ENCODE data around the gene SH3YL1.

The SH3YL1 gene

DNA sequence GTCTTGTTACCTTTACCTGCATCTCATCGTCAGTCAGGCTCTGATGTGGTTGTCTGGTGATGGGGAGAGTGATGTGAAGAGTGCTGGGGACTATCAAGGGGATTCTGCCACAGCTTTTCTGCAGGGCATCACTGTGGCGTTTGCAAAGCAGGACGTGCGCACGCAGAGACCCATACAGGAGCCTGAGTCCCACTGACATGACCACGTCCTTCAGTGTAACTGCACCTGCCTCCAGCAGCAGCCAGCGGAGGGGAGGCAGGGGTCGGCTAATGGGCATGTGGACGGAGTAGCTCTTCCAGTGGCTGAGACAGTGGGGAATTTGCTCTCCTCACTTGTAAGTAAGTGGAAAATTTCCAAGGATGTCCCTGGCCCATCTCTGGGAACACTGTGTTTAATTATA, 17.5 kb upstream of the SH3YL1 start:
- DNase-seq (ENCODE audit: low spot score): no peak

DNA sequence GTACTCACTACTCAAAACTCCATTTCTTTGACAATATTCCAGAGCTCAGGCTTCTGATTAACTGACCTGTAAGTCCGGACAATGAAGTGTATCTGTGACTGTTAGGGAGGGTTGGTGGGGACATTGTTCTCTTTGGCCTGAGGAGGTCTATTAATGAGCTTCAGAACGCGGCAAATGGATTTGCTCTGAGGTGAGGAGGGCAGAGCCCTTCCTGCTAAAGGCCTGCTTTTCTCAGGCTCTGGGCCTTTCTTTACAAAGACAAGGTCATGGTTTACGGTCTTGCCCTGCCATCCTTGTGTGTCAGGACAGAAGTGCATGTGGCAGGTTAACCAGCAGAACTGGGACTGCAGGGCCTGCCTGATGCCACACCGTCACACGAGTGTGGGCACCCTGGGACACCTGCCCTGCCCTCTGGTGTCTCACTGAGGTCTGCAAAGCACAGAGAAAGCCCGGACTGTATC, 16.8 kb upstream of the SH3YL1 start:
- no peak for DNase-seq (ENCODE audit: low spot score)

DNA sequence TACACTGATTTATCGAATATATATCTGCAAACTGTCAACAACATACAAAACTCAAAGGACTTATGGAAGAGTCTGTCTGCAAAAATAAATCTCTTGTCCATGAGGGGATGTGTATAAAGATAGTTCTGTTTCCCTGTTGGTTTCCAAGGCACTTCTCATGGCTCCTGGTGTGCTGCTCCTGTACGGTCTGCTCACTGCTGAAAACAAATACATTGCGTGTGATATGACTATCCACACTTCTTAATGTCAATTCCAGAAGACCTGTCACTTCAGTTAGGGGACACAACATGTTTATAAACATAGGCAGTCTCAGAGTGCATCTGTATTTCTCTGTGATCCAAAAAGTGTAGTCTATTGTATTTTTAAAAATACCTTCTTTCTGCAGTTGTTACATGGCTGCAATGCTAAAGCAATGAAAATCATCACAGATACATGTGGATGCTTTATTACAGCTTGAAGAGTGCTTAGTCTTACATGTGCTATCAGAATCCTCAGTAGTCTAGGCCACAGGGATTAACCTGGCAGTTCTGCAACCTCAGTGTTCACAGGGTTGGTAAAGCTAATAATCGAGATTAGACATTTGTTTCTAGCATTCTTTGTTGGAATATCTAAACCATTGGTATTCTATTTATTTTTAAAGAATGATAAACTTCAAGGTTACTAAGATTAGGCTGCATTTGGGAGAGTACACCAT, 16.3 kb upstream of the SH3YL1 start:
- no peak for DNase-seq (ENCODE audit: low spot score)

DNA sequence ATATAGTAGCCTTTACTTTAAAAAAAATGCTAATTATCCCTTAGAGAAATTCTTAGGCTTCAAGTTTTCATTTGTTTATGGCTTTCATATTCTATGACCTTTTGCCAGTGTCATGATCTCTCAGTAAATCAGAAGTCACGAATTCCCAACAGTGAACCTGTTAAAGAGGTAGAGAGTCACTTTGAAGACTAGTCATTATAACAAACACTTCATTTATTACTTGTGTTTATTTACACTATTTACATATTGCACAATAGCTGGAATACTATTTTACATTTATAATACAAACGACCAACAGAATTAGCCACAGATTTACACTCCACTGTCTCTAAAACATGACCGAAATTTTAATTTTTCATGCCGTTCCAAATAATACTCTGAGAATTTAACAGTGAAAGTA, 15.5 kb upstream of the SH3YL1 start:
- no peak for DNase-seq (ENCODE audit: low spot score)

DNA sequence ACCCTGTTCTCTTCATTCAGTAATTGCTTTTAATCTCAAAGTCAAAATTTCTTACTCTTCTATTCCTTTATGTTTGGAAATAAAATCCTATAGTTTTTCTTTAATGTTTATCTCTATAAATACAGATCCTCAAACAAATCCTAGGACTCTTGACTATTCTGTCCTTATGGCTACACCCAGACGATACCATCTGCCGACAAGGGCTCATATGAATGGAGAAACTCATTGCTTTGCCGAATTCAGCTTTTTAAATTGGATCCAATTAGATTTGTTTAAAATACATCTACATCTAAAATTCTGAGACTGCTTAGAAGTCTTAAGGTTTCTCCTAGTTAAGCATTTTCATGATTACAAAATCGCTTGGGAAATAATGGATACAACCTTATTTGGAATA, 15.1 kb upstream of the SH3YL1 start:
- DNase-seq (ENCODE audit: low spot score): no peak

DNA sequence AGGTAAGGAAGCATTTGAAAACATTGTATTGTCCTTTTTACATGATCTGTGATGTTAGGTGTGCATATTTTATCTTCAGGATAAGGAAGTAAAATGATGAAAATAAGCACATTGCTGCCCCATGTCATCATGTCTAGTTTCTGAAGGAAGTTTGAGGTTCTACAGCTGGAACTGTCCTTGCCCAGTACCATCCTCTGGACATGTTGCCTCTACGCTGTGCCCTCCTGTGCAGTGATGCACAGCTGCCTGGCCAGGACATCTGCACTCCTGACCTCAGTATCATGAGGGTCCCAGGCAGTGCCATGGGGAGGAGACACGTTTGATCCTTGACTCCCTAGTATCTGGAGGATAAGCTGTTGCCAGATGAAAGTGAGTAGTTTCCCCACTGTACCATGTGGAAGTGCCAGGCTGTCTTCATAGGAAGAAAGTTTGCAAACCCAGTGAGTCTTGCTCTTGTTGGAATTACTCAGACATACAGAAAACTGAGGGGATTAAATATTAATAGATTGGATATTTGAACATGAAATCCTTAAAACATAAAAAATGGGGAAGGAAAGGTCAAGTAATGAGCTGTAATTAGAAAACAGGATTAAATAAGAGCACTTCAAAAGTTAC, 14.6 kb upstream of the SH3YL1 start:
- DNase-seq (ENCODE audit: low spot score): no peak

DNA sequence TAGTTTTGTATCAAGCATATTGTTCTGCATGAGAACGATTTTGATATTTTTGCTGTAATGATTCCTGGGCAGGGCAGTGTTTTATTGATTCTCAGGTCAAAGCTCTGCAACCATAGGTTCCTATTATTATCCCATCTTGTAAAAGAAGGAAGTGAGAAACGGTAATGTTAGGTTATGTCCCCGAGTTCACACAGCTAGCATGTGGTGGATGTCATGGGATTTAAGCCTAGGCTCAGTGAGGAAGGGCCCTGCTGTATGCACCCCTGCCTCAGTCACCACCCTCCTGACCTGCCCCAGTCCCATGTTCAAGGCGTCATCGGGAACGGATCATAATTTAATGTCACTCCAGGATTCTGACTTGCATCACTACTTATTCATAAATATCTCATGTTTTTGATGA, 11.6 kb upstream of the SH3YL1 start:
- no peak for DNase-seq (ENCODE audit: low spot score)

DNA sequence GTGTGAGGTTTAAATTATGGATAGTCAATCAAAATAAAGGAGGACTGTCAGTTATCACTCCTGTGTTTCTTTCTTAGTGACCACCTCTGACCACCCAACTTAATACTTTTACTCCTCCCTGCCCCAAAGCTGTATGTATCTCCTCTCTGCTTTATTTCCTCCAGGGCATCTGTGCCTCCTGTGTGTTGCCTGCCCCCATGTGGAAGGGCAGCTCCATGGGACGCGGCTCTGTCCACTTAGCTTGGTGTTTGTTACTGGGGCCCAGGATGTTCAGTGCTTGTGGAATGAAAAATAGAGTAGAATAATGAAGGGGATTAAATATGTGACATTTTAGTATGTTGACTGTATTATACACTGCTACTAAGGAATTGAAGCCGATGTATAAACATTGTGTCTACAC, 10.7 kb upstream of the SH3YL1 start:
- DNase-seq (ENCODE audit: low spot score): no peak

DNA sequence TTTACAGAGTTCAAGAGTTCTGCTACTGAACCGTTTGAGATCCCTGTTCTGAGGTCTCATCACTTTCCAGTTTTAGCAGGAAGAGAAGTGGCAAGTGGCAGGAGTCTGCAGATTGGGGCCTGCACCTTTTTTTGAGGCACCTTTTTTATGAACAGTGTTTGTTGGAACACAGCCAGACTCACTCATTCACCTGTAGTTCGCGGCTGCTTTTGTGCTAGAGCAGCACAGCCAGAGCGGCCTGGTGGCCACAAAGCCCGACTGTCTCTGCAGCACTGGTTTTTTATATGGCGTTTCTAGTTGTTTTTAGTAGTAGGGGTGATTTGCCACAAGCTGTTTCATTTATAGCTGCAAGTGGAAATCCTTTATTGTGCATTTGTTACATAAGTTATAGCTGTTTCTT, 9.5 kb upstream of the SH3YL1 start:
- no peak for DNase-seq (ENCODE audit: low spot score)

DNA sequence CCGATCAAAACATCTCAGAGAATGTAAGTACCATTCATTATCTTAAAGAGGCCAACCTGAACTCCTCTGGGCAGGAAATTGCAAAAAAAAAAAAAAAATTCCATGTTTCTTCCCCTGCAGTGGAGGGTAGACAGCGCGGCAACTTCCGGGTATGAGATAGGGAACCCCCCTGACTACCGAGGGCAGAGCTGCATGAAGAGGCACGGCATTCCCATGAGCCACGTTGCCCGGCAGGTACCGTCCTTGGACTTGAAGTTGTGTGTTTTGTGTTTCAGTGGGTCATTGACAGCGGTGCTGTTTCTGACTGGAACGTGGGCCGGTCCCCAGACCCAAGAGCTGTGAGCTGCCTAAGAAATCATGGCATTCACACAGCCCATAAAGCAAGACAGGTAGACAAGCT, 8.1 kb upstream of the SH3YL1 start:
- no peak for DNase-seq (ENCODE audit: low spot score)

DNA sequence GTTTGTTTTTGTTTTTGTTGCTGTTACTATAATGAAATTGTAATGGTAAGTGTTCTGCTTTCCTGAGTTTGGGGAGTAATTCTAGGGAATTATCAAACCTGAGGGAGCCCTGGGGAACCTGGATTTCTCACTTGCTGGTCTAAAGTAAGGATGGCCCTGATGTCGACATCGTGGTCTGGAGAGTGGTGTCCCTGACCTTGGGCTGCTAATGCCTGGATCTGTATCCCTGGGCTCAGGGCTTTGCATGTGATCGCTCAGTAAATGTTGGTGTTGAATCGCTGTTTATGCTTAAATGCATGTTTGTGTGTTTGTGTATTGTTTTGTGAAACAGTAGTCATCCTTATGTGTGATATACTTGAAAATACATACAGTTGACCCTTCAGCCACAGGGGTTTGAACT, 7.0 kb upstream of the SH3YL1 start:
- DNase-seq (ENCODE audit: low spot score): no peak

DNA sequence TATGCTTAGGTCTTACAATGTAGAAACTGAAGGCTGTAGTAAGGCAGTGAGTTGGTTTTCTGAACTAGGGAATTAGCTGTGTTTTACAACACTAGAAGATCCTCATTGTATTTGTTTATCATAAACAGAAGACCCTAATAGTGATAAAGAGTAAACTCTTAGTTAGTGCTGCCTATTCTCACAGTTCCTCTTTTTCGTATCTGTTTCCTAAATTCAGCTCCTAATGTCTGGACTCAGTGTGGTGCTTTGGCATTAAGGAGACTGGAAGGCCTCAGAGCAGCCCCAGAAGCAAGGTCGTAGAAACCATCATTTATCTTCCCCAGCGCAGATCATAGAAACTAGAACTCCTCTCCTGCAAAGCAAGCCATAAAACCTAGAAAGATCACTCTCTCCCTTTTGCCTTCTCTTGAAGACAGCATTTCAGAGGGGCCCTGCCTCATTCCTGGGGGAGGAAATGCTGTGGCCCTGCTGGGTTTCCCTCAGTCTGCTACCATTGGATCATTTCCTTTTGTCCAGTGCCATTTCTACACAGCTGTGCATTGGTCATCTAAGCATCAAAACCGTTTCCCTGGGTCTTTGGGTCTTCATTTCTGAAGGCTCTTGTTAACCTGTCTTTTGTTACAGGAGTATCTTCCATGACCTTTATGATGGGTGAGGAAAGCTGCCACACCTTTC, 5.7 kb upstream of the SH3YL1 start:
- DNase-seq (ENCODE audit: low spot score): no peak

DNA sequence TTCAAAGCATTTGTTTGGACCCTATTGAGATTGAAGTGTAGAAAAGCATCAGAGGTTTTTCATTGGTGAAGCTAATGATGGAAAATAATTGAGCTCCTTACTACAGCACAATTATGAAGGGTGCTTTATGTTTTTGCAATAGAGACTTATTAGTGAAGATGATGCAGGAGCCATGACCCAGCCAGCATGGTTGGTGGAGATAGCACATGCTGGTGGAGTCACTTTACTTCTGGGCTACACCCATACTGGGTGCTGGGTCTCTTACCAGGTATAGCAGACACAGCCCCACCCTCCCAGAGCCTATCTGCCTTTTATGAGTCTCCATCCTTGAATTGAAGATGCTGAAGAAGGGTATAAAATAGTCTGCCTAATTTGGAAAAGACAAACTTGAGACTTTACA, 4.5 kb upstream of the SH3YL1 start:
- DNase-seq (ENCODE audit: low spot score): no peak

DNA sequence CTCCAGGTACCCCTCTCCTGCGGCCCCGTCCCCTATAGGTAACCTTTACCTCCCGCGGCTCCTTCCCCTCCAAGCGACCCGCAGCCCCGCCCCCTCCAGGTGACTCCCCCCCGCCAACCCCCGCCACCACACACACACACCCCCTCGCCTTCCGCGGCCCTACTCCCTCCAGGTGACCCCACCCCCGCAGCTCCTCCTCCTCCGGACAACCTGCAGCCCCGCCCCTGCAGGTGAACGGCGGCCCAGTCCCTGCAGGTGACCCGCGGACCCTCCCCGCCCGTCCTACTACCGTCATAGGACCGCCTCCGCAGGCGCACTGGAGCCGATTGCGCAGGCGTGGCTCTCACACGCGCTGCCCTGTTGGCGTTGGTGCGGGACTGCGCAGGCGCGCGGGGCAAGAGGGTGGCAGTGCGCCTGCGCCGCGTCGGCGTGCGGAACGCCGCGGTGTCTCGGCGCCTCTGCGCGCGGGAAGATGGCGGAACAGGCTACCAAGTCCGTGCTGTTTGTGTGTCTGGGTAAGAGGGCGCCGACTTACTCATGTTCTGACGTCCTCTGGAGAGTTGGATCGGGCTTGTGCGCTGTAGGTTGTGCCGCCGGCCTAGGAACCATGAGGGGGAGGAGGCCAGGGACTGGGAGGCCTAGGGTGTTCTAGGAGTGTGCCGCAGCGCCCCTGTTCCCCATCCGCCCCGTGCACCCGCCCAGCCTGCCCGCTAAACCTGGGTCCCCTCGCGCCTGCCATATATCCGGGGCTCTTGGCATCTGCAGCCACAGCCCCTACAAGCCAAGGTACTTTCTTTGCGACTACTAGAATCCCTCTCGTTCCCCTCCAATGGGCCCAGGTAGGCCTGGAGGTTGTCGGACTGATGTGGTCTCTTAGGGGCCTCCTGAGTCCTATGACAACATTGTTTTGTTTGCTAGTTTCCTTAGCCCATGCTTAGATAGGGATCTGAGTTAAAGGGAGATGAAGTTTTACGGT, 949 bp upstream of the SH3YL1 start, which contains the start of gene ACP1:
Gene ACP1, plus strand, starts transcription at position 455 of the 976 bp plus-strand sequence. Its CDS starts 18 bp downstream, at position 473.
- peak; percentile 89 for DNase-seq (ENCODE audit: low spot score)

DNA sequence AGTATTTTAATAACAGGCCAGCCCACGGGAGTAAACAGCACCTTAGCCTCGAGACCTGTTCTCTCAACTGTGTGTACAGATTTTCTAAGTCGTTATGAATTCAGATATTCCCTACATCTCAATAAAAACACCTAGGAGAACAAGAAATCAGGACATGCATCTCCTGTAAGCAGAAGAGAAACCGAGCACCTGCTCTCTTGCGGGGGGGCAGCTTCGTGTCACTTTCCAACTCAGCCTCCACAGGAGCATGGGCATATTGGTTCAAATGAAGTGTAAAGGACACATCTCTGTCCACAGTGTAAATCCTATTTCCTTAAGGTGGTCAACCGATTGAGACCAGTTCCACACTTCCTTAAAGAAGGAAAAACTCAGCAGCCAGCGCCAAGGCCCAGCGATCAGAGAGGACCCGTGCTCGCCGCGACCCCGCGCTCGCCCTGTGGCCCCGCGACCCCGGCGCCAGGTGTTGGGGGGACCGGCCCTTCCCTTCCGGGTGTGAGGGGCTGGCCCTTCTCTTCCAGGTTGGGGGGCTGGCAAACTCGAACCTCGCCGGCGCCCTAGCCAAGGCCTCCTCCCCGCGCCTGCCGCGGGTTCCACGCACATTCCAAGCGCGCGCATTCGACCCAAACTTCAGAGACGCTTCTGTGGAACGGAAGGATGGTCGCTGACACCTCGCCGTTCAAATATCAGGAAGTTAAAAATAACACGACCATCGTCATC, 652 bp downstream of the SH3YL1 start:
- no peak for DNase-seq (ENCODE audit: low spot score)

DNA sequence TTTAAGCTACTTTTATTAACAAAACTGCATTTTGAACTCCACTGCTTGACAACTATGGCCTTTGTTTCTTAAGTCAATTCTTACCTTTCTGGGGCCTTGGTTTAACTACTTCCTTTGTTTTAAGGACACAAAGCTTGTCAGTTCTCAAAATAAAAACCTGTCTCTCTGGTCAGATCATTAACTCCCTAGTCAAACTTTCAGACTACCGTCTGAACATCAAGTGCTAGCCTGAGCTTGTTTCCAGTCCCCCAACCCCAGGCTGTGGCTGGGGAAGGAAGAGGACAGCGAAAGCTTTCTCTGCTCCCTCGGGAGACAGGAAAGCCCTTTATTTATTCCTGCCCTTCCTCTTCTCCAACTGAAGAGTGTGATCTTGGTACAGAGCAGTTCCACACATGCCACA, 1.7 kb downstream of the SH3YL1 start:
- no peak for DNase-seq (ENCODE audit: low spot score)

DNA sequence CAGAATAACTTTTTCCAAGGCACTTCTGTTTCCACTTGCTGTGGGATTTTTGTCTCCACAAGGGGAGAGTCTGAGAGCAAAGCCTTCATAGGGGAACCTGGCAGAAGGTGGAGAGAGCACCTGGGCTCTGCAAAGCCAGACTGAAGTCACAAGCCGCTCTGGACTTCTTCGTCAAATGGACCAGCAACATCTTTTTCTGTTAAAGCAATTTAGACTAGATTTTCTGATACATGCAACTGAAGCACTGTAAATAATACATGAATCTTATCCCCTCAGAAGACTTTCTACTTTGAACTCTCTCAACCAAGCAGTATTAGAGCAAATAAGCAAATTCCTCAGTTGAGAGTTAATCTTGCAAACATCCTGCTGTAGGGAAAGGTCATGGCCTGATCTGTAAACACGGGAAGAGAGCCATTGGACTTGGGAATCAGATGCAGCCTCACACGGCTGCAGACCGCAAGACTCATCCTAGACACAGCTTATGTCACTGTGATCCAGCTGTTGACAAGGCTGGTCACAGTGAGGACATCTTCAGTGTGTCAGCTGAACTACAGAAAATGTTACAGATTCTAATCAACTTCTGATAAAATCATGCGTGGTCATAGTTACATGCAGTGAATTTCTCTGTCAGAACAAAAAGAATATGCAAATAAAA, 3.2 kb downstream of the SH3YL1 start:
- no peak for DNase-seq (ENCODE audit: low spot score)

DNA sequence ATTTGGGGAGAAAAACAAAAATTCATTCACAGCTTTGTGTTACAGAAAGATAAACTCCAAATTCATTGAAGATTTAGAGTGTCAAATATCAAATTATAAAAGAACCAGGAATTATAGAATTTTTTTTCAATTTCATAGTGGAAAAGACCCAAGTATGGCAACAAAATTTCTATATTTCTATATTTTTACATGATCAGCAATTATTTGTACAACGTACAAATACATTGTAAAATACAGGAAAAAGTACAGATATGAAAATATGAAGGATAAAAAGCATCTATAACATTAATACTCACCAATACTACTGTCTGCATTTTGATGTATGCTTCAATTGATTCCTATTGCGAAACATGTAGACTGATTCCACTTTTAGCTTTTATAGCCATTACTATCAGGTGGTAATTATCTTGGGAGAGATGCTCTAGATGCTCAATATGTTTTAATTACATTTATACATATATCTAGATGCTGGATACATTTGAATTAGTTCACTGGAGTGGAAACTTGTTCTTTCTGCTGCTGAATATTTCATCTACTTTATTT, 4.0 kb downstream of the SH3YL1 start:
- no peak for DNase-seq (ENCODE audit: low spot score)

DNA sequence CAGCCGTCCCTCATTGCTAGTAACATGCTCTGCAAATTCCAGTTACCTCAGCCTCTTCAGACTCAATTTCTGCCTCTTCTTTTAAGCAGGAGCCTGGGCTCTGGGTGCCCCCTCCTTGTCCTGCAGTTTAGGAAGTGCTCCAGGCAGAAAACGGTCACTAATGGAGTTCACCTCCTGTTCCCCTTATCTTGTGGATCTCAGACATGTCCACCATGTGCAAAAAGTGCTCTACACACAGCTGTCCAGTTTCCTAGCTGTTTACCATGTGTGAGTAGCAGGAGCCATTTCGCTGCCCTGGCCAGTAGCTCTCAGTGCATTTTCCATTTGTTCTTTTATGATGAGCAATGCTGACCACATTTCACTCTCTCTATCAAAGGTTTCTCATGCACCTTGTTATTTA, 4.9 kb downstream of the SH3YL1 start:
- DNase-seq (ENCODE audit: low spot score): no peak

DNA sequence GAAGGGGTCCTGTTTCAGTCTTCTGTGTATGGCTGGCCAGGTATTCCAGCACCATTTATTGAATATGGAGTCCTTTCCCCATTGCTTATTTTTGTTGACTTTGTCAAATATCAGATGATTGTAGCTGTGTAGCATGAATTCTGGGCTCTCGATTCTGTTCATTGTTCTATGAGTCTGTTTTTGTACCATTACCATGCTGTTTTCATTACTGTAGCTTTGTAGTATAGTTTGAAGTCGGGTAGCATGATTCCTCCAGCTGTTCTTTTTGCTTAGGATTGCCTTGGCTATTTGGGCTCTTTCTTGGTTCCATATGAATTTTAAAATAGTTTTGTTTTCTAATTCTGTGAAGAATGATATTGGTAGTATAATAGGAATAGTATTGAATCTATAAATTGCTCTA, 6.0 kb downstream of the SH3YL1 start:
- DNase-seq (ENCODE audit: low spot score): no peak

DNA sequence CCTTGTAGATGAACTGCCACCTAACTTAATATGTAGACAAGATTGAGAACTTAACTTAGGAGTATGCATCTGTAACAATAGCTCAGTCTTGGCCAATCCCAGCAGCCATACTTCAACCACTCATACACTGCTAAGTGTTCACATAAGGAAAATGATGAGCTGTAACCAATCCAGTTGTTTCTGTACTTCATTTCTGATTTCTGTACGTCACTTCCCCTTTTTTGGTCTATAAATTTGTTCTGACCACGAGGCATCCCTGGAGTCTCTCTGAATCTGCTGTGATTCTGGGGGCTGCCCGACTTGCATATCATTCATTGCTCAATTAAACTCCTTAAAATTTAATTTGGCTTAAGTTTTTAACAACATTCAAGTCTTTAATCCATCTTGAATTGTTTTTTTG, 6.4 kb downstream of the SH3YL1 start:
- DNase-seq (ENCODE audit: low spot score): no peak
